Lower leg skin (tissue), 3 donors: ENCODE results near the gene HDGFL2.

ENCODE experiments used
- CTCF ChIP-seq, 3 donors: fragments of 450-650 bp; IDR thresholded peaks; one replicate each; pipeline ENCODE4 v1.5.1; 2016; ENCODE audit warnings: antibody characterized with exemption in 3 of 3, mild to moderate bottlenecking in 3 of 3, moderate library complexity in 2 of 3
- POLR2A ChIP-seq, 2 donors: fragments of 450-650 bp; IDR thresholded peaks; one replicate each; pipeline ENCODE4 v1.6.1; 2016 to 2017; ENCODE audit warnings: antibody characterized with exemption in 2 of 2, mild to moderate bottlenecking in 1 of 2, moderate library complexity in 1 of 2

GRCh38 chr19:4467835-4468234 lies 4.3 kb upstream of the HDGFL2 start:
- TF ChIP-seq POLR2A (IDR thresholded peaks at IDR 0.05) = no peak
- no peak for TF ChIP-seq CTCF (IDR thresholded peaks at IDR 0.05)
